Gastrocnemius medialis (tissue), 4 donors: ENCODE measurements around the gene DDX23.

Experiments
- POLR2A ChIP-seq, 2 donors: fragments of 450-650 bp; IDR thresholded peaks; one replicate each; pipeline ENCODE4 v1.6.1; 2017; ENCODE audit warnings: antibody characterized with exemption in 2 of 2, mild to moderate bottlenecking in 2 of 2, moderate library complexity in 2 of 2
- TF ChIP-seq, protein P1 (sequence below), 5 experiments: fragments of 450-650 bp in 3 of 5; fragments of 200-600 bp in 2 of 5; sonication (generic) in 2 of 5; IDR thresholded peaks in 4 of 5; conservative IDR thresholded peaks in 1 of 5; 1 replicate in 4 of 5; 2 replicates in 1 of 5; pipeline ENCODE4 v1.5.1; 2016 to 2019; ENCODE audit warnings: antibody characterized with exemption in 5 of 5, mild to moderate bottlenecking in 3 of 5, moderate library complexity in 3 of 5

GRCh38 chr12:48794870-48795269, 57.1 kb downstream of the DDX23 start:
- TF ChIP-seq, protein P1, sequence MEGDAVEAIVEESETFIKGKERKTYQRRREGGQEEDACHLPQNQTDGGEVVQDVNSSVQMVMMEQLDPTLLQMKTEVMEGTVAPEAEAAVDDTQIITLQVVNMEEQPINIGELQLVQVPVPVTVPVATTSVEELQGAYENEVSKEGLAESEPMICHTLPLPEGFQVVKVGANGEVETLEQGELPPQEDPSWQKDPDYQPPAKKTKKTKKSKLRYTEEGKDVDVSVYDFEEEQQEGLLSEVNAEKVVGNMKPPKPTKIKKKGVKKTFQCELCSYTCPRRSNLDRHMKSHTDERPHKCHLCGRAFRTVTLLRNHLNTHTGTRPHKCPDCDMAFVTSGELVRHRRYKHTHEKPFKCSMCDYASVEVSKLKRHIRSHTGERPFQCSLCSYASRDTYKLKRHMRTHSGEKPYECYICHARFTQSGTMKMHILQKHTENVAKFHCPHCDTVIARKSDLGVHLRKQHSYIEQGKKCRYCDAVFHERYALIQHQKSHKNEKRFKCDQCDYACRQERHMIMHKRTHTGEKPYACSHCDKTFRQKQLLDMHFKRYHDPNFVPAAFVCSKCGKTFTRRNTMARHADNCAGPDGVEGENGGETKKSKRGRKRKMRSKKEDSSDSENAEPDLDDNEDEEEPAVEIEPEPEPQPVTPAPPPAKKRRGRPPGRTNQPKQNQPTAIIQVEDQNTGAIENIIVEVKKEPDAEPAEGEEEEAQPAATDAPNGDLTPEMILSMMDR (IDR thresholded peaks at IDR 0.05 in 4 of 5, conservative IDR thresholded peaks at IDR 0.05 in 1 of 5): no peak
- TF ChIP-seq POLR2A (IDR thresholded peaks at IDR 0.05): no peak
